GM12878 (cell line): ENCODE data around the gene BRME1. TPM values are rescaled to one million over a fixed set of nuclear protein-coding genes. Genes with fewer than 3 reads are reported as not detected.

ENCODE experiments used
- ATAC-seq: fragments of 200-7000 bp; cut with Tn5 transposase; 3 replicates; pipeline ENCODE4 v1.9.1; 2020; ENCODE audit warnings: mild to moderate bottlenecking, moderate library complexity
- BruUV-seq: library from RNA; stranded (reverse); fragments of 400-500 nt; replicated peaks from 2 replicates; lab custom pipeline; 2021; lab: Mats Ljungman, UMichigan
- CTCF ChIA-PET: fragments of 300-600 bp; sonication (Branson Sonifier 250); formaldehyde crosslinking; extraction: SDS; loops from one replicate; lab custom pipeline; 2021; ENCODE audit warnings: inconsistent platforms; lab: Yijun Ruan, JAX
- POLR2A ChIA-PET: fragments of 350-600 bp; formaldehyde crosslinking; extraction: SDS; loops from one replicate; lab custom pipeline; 2021; ENCODE audit warnings: inconsistent platforms; lab: Charles Lee
- RAD21 ChIA-PET: fragments of 300-600 bp; sonication (Branson Sonifier 250); formaldehyde crosslinking; loops from one replicate; lab custom pipeline; 2023; ENCODE audit warnings: antibody characterized with exemption; ENCODE audit not compliant: unreplicated experiment; lab: Charles Lee
- SMC1A ChIA-PET: fragments of 300-600 bp; sonication (Branson Sonifier 250); formaldehyde crosslinking; loops from one replicate; lab custom pipeline; 2023; ENCODE audit not compliant: unreplicated experiment, uncharacterized antibody; lab: Charles Lee
- DNase-seq: peaks from one replicate; pipeline ENCODE4 v3.0.0-alpha.2; 2011; ENCODE audit warnings: low read depth, low spot score
- FAIRE-seq: peaks from 3 replicates; lab custom pipeline; 2011; peaks lifted over from hg19 to GRCh38; lab: Jason Lieb, UNC
- H2AFZ ChIP-seq: 2 replicates; pipeline ENCODE4 v1.6.0; 2011; ENCODE audit warnings: low read depth, low read length, control low read depth; ENCODE audit not compliant: control insufficient read depth
- H3K27ac ChIP-seq: 2 replicates; pipeline ENCODE4 v1.5.1; 2011; ENCODE audit warnings: control low read depth; ENCODE audit not compliant: control insufficient read depth, insufficient read depth
- H3K27me3 ChIP-seq, 2 experiments: replicated peaks in 1 of 2; 2 replicates each; pipeline versions ENCODE4 v1.6.0 to v1.6.1; 2011; ENCODE audit warnings: low read length in 1 of 2; ENCODE audit not compliant: control insufficient read depth in 2 of 2, insufficient read depth in 2 of 2
- H3K36me3 ChIP-seq, 2 experiments: 2 replicates each; pipeline ENCODE4 v1.5.1; 2011; ENCODE audit warnings: low read length in 1 of 2; ENCODE audit not compliant: control insufficient read depth in 2 of 2, insufficient read depth in 2 of 2
- H3K4me1 ChIP-seq: 2 replicates; pipeline ENCODE4 v1.6.1; 2011; ENCODE audit warnings: mild to moderate bottlenecking, low read length, moderate library complexity, mixed read lengths; ENCODE audit not compliant: control insufficient read depth, insufficient read depth
- H3K4me2 ChIP-seq: 2 replicates; pipeline ENCODE4 v1.6.0; 2011; ENCODE audit warnings: control low read depth; ENCODE audit not compliant: control insufficient read depth, insufficient read depth
- H3K4me3 ChIP-seq: fragments of 200-600 bp; sonication (generic); 2 replicates; pipeline ENCODE4 v1.5.1; 2016
- H3K79me2 ChIP-seq: 2 replicates; pipeline ENCODE4 v1.6.0; 2011; ENCODE audit warnings: low read length; ENCODE audit not compliant: control insufficient read depth, insufficient read depth
- H3K9ac ChIP-seq: 2 replicates; pipeline ENCODE4 v1.8.0; 2011; ENCODE audit warnings: low read length, control low read depth, mixed read lengths; ENCODE audit not compliant: control insufficient read depth, insufficient read depth
- H3K9me3 ChIP-seq: replicated peaks from 3 replicates; pipeline ENCODE4 v1.5.1; 2011; ENCODE audit warnings: mild to moderate bottlenecking, low read length; ENCODE audit not compliant: control insufficient read depth, insufficient read depth
- H4K20me1 ChIP-seq: 2 replicates; pipeline ENCODE4 v1.6.0; 2011; ENCODE audit not compliant: control insufficient read depth, insufficient read depth
- ASH2L ChIP-seq: fragments of 300-600, 200-600 bp; sonication (generic); IDR thresholded peaks from 2 replicates; pipeline ENCODE4 v1.6.1; 2017; ENCODE audit warnings: low read depth, mild to moderate bottlenecking, borderline replicate concordance
- CHD1 ChIP-seq: IDR thresholded peaks from 2 replicates; pipeline ENCODE4 v1.6.1; 2012; ENCODE audit warnings: low read depth, low read length, improper control_type of control experiment
- FOS ChIP-seq: IDR thresholded peaks from 3 replicates; pipeline ENCODE4 v1.6.1; 2011; ENCODE audit warnings: borderline replicate concordance; ENCODE audit not compliant: insufficient read length; ENCODE audit errors: extremely low read depth
- HDGF ChIP-seq: fragments of 450-650 bp; IDR thresholded peaks from 2 replicates; pipeline ENCODE4 v1.6.1; 2016; ENCODE audit warnings: antibody characterized with exemption
- IKZF2 ChIP-seq, 2 experiments: fragments of 450-650 bp; IDR thresholded peaks; 2 replicates each; pipeline ENCODE4 v1.6.1; 2017; ENCODE audit warnings: mild to moderate bottlenecking in 2 of 2, moderate library complexity in 2 of 2
- NR2F1 ChIP-seq: fragments of 450-650 bp; conservative IDR thresholded peaks from 2 replicates; pipeline ENCODE4 v1.6.1; 2017; ENCODE audit warnings: mild to moderate bottlenecking
- NRF1 ChIP-seq: conservative IDR thresholded peaks from 2 replicates; pipeline ENCODE4 v1.6.1; 2011; ENCODE audit warnings: mild to moderate bottlenecking, low read depth, low read length, improper control_type of control experiment
- PAX5 ChIP-seq: IDR thresholded peaks from 2 replicates; pipeline ENCODE4 v1.6.1; 2011; ENCODE audit warnings: low read depth, low read length, borderline replicate concordance
- POLR2AphosphoS2 ChIP-seq: IDR thresholded peaks from 2 replicates; pipeline ENCODE4 v1.6.1; 2011; ENCODE audit warnings: low read depth, mild to moderate bottlenecking, low read length, improper control_type of control experiment, moderate library complexity
- POU2F2 ChIP-seq: IDR thresholded peaks from 3 replicates; pipeline ENCODE4 v1.6.1; 2011; ENCODE audit warnings: low read depth, mild to moderate bottlenecking, low read length, borderline replicate concordance
- SIX5 ChIP-seq: IDR thresholded peaks from 2 replicates; pipeline ENCODE4 v1.6.1; 2011; ENCODE audit warnings: mild to moderate bottlenecking, low read depth, low read length, moderate library complexity; ENCODE audit not compliant: severe bottlenecking
- SP1 ChIP-seq: IDR thresholded peaks from one replicate; pipeline ENCODE4 v1.6.1; 2011; ENCODE audit warnings: low read depth, low read length
- TARDBP ChIP-seq: IDR thresholded peaks from 2 replicates; pipeline ENCODE4 v1.6.1; 2016; ENCODE audit warnings: borderline replicate concordance
- TCF7 ChIP-seq: IDR thresholded peaks from 2 replicates; pipeline ENCODE4 v1.6.1; 2014; ENCODE audit warnings: antibody characterized with exemption, borderline replicate concordance
- ZNF384 ChIP-seq: IDR thresholded peaks from 2 replicates; pipeline ENCODE4 v1.6.1; 2012; ENCODE audit warnings: low read depth, mild to moderate bottlenecking, low read length, improper control_type of control experiment, borderline replicate concordance
- WGBS: methylation state at CpG from one replicate; pipeline ENCODE4 v1.1.6; 2016; ENCODE audit warnings: low lambda C conversion rate; ENCODE audit not compliant: insufficient replicate concordance, insufficient coverage; ENCODE audit errors: missing lambda C conversion rate; 5-methylcytosine and 5-hydroxymethylcytosine counted together
- in situ Hi-C: fragments of 300-500 bp; cut with MboI; formaldehyde crosslinking; loops from 9 replicates; pipeline ENCODE4 v1.14.3; 2018; ENCODE audit warnings: mixed read lengths
- intact Hi-C: fragments of 100-400 bp; cut with micrococcal nuclease; formaldehyde crosslinking; loops from one replicate; pipeline ENCODE4 v1.14.2; 2022; ENCODE audit not compliant: unreplicated experiment
- polyA plus RNA-seq, 11 experiments: library from polyadenylated mRNA; depleted of rRNA in 4 of 11; unstranded in 6 of 11; stranded (reverse) in 5 of 11; fragments of >200 nt; fragmentation: Nextera tagmentation in 4 of 11; fragmentation: Illumina TruSeq in 1 of 11; extraction: Ambion mirVana in 4 of 11; extraction: Trizol in 1 of 11; gene quantifications; 1 replicate in 1 of 11; 2 replicates in 10 of 11; pipeline versions ENCODE4 v1.2.1 to v1.2.3, GENCODE V29; 2011 to 2016; ENCODE audit warnings: inconsistent platforms in 2 of 11, missing spikeins in 2 of 11, low read depth in 1 of 11
- total RNA-seq, 4 experiments: library from RNA; depleted of rRNA in 3 of 4; stranded (reverse); fragments of >200 nt in 3 of 4; fragmentation: Illumina TruSeq in 1 of 4; extraction: Trizol in 1 of 4; gene quantifications; 2 replicates each; pipeline versions ENCODE4 v1.2.1 to v1.2.3, GENCODE V29; 2013 to 2021
- TF ChIP-seq, protein P1 (sequence below): fragments of 450-650 bp; conservative IDR thresholded peaks from 2 replicates; pipeline ENCODE4 v1.6.1; 2017; ENCODE audit warnings: mild to moderate bottlenecking, moderate library complexity
- TF ChIP-seq, protein P2 (sequence below): IDR thresholded peaks from 2 replicates; pipeline ENCODE4 v1.6.1; 2011; ENCODE audit warnings: borderline replicate concordance, low read depth, mild to moderate bottlenecking, moderate library complexity, low read length; ENCODE audit not compliant: insufficient read depth, poor library complexity, severe bottlenecking

BRME1 gene
- total and polyA plus RNA-seq, 10 of the 15 experiments (the other 5 are each of a cell fraction or from before 2014, with no cell fraction given): 0.07 to 2.2 (median 1.1) TPM; not detected in 1

DNA sequence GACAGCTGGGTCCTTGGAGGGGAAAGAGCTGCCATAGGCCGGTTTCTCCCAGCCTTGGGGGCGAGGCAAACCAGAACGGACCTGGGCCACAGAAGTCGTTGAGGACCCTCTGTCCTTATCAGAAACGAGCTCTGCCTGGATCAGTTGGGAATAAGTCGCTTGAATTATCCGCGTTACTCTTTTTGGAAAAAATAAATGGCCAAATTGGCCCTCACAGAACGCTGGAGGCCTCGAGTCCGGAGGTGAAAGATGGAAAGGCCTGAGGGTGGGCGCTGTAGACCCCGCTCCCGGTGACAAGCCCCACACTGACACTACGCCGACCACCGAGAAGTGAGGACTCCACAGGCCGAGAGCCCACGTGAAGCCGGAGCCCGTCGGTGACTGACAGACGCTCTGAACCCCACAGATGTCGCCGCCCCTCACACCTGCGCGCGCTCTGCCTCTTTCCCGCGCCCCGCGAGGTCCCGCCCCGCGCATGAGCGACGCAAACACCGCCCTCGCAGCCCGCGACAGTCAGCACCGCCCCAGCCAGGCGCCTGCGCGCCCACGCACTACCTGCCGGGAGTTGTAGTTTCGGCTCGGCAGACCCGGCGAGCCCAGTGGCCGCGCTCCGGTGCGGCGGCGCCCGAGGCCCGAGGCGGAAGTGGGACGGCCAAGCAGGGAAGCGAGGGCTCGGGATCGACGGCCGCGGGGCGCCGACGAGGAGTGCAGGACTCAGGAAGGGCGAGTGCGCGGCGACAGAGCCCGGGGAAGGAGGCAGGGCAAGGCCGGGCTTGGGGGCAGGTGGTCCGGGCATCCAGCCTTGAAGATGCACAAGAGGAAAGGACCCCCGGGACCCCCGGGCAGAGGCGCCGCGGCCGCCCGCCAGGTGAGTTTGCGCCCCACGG, at the start of gene BRME1, which contains the start of gene CC2D1A (continued):
- TF ChIP-seq ZNF384 (no peak), PAX5 (peak; percentile 32; the same call in 1 of the 2 replicates), POLR2AphosphoS2 (peak; percentile 37; the same call in 1 of the 2 replicates), POU2F2 (no peak)
- TF ChIP-seq, all 136 proteins: peak for 34

DNA sequence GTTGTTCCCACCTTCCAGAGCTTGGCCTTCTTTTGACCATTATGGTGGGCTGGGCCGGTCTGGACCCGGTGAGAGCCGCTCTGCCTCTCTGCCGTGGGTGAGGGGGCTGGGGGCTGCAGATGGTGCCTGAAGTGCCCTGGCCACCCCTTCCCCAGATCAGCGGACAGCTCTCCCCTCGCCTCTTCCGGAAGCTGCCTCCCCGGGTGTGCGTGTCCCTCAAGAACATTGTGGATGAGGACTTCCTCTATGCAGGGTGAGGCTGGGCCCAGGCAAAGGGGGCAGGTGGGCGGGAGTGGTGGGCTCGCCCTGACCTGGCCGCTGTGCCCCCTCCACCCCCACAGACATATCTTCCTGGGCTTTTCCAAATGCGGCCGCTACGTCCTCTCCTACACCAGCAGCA, 48.3 kb upstream of the BRME1 start:
- Histone ChIP-seq H3K4me1 (peaks cover 11% of the 10 kb centered on the region), H4K20me1 (no peaks in the 10 kb centered on the region), H3K4me3 (no peak overlapping the region), H3K9ac (peak overlapping the region; percentile 81; the same call in 1 of the 2 replicates), H3K79me2 (peaks cover 15% of the 10 kb centered on the region), H3K36me3 (peaks cover 0 to 12% of the 10 kb centered on the region in 2 experiments; a peak in 3 of 4 replicates), H3K27me3 (no peaks in the 10 kb centered on the region), H3K9me3 (no peaks in the 10 kb centered on the region), H3K27ac (no peak overlapping the region), H2AFZ (no peak overlapping the region), H3K4me2 (no peak overlapping the region)
- CTCF ChIA-PET: interaction anchor here (0.6 to 2.9 kb wide), 4 partner anchors 69 to 105 kb away, joined by 3 to 10 read pairs (median 5); no protein-coding TSS in a partner anchor
- ATAC-seq (no peak), FAIRE-seq (no peak), DNase-seq (no peak)
- 79% methylated on average over 15 of the region's 15 CpGs for WGBS
- intact Hi-C loops (loop anchor here (5.0 kb wide), 2 partner anchors 33 to 78 kb away; partner anchors contain the start of gene IL27RA), in situ Hi-C loops (no loop called here)
- POLR2A ChIA-PET: interaction anchor here (1.0 to 1.1 kb wide), 2 partner anchors 33 to 118 kb away, joined by 3 to 4 read pairs; partner anchors contain the start of gene MISP3
- no TSS peak for BruUV-seq
- SMC1A ChIA-PET: no interaction called here
- RAD21 ChIA-PET: interaction anchor here (2.7 to 3.2 kb wide), 2 partner anchors 52 to 77 kb away, joined by 17 to 21 read pairs; partner anchors contain the start of genes IL27RA and RFX1
- TF ChIP-seq, protein P1, sequence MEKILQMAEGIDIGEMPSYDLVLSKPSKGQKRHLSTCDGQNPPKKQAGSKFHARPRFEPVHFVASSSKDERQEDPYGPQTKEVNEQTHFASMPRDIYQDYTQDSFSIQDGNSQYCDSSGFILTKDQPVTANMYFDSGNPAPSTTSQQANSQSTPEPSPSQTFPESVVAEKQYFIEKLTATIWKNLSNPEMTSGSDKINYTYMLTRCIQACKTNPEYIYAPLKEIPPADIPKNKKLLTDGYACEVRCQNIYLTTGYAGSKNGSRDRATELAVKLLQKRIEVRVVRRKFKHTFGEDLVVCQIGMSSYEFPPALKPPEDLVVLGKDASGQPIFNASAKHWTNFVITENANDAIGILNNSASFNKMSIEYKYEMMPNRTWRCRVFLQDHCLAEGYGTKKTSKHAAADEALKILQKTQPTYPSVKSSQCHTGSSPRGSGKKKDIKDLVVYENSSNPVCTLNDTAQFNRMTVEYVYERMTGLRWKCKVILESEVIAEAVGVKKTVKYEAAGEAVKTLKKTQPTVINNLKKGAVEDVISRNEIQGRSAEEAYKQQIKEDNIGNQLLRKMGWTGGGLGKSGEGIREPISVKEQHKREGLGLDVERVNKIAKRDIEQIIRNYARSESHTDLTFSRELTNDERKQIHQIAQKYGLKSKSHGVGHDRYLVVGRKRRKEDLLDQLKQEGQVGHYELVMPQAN: no peak
- TF ChIP-seq NRF1 (no peak), SP1 (no peak), TARDBP (no peak), CHD1 (no peak), FOS (no peak), PAX5 (no peak), IKZF2 (IDR thresholded peaks at IDR 0.05) (no peak), TCF7 (no peak), POU2F2 (no peak), NR2F1 (no peak), SIX5 (no peak), ASH2L (no peak), HDGF (no peak)
- TF ChIP-seq, protein P2, sequence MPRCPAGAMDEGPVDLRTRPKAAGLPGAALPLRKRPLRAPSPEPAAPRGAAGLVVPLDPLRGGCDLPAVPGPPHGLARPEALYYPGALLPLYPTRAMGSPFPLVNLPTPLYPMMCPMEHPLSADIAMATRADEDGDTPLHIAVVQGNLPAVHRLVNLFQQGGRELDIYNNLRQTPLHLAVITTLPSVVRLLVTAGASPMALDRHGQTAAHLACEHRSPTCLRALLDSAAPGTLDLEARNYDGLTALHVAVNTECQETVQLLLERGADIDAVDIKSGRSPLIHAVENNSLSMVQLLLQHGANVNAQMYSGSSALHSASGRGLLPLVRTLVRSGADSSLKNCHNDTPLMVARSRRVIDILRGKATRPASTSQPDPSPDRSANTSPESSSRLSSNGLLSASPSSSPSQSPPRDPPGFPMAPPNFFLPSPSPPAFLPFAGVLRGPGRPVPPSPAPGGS: no peak
